H1 (cell line): ENCODE data around the gene APBA2. TPM values are rescaled to one million over a fixed set of nuclear protein-coding genes. Genes with fewer than 3 reads are reported as not detected.

Source experiments
- CTCF ChIA-PET: fragments of 300-600 bp; sonication (Branson Sonifier 250); formaldehyde crosslinking; loops from one replicate; lab custom pipeline; 2021; ENCODE audit not compliant: partially characterized antibody; lab: Charles Lee
- POLR2A ChIA-PET: fragments of 300-600 bp; sonication (Branson Sonifier 250); formaldehyde crosslinking; loops from one replicate; lab custom pipeline; 2021; ENCODE audit warnings: inconsistent platforms; ENCODE audit not compliant: partially characterized antibody; lab: Charles Lee
- DNase-seq, 2 experiments: peaks; one replicate each; pipeline versions ENCODE4 v3.0.0 to v3.0.0-alpha.2; 2010 to 2022; ENCODE audit warnings: low spot score in 2 of 2, low read depth in 1 of 2, mixed read lengths in 1 of 2
- FAIRE-seq: peaks from 2 replicates; lab custom pipeline; 2011; peaks lifted over from hg19 to GRCh38; lab: Jason Lieb, UNC
- H2AFZ ChIP-seq: 2 replicates; pipeline ENCODE4 v1.8.1; 2012; ENCODE audit warnings: low read length, inconsistent platforms
- H2AK5ac ChIP-seq: 2 replicates; pipeline ENCODE4 v1.6.1; 2013; ENCODE audit warnings: low read depth, low read length
- H2BK120ac ChIP-seq: replicated peaks from 2 replicates; pipeline ENCODE3; 2013; ENCODE audit warnings: low read depth, low read length, inconsistent platforms
- H2BK12ac ChIP-seq: 2 replicates; pipeline ENCODE4 v1.6.1; 2013; ENCODE audit warnings: low read depth, low read length
- H2BK15ac ChIP-seq: 2 replicates; pipeline ENCODE4 v1.6.1; 2013; ENCODE audit warnings: low read length
- H2BK20ac ChIP-seq: 2 replicates; pipeline ENCODE4 v1.6.1; 2013; ENCODE audit warnings: low read length
- H2BK5ac ChIP-seq: 2 replicates; pipeline ENCODE4 v1.6.1; 2013; ENCODE audit warnings: low read depth, low read length
- H3K14ac ChIP-seq: 2 replicates; pipeline ENCODE4 v1.6.1; 2013; ENCODE audit warnings: inconsistent platforms; ENCODE audit not compliant: insufficient read length
- H3K18ac ChIP-seq: 2 replicates; pipeline ENCODE4 v1.6.1; 2013; ENCODE audit warnings: low read length; ENCODE audit errors: extremely low read depth
- H3K23ac ChIP-seq: 2 replicates; pipeline ENCODE4 v1.6.1; 2013; ENCODE audit warnings: inconsistent platforms; ENCODE audit not compliant: insufficient read length
- H3K23me2 ChIP-seq: 2 replicates; pipeline ENCODE4 v1.6.1; 2013; ENCODE audit warnings: low read depth, low read length
- H3K27ac ChIP-seq: 2 replicates; pipeline ENCODE4 v1.6.1; 2011; ENCODE audit warnings: low read depth, low read length, inconsistent platforms
- H3K27me3 ChIP-seq, 4 experiments: replicated peaks in 1 of 4; 1 replicate in 1 of 4; 2 replicates in 3 of 4; pipeline versions ENCODE4 v1.6.1 to v1.8.1; 2011 to 2013; ENCODE audit warnings: low read length in 3 of 4, mild to moderate bottlenecking in 3 of 4, inconsistent platforms in 2 of 4, mixed read lengths in 2 of 4, moderate library complexity in 1 of 4; ENCODE audit not compliant: control insufficient read depth in 3 of 4, insufficient read depth in 3 of 4; ENCODE audit errors: extremely low read depth in 1 of 4
- H3K36me3 ChIP-seq, 4 experiments: 2 replicates each; pipeline versions ENCODE4 v1.6.1 to v1.8.1; 2011 to 2013; ENCODE audit warnings: mild to moderate bottlenecking in 4 of 4, low read length in 3 of 4, moderate library complexity in 2 of 4, control low read depth in 1 of 4, inconsistent platforms in 1 of 4; ENCODE audit not compliant: insufficient read depth in 4 of 4, control insufficient read depth in 2 of 4
- H3K4ac ChIP-seq: replicated peaks from 2 replicates; pipeline ENCODE3; 2013; ENCODE audit warnings: low read length, low read depth, mixed read lengths, inconsistent platforms; ENCODE audit not compliant: insufficient read length
- H3K4me1 ChIP-seq, 4 experiments: replicated peaks in 1 of 4; 1 replicate in 1 of 4; 2 replicates in 3 of 4; pipeline versions ENCODE4 v1.6.1 to v1.8.1; 2011 to 2013; ENCODE audit warnings: low read length in 3 of 4, inconsistent platforms in 2 of 4, mixed read lengths in 1 of 4; ENCODE audit not compliant: insufficient read depth in 4 of 4, control insufficient read depth in 3 of 4
- H3K4me2 ChIP-seq, 2 experiments: 2 replicates each; pipeline versions ENCODE4 v1.6.1 to v1.8.1; 2011 to 2013; ENCODE audit warnings: low read depth in 2 of 2, low read length in 2 of 2, control low read depth in 1 of 2, inconsistent platforms in 1 of 2, mild to moderate bottlenecking in 1 of 2; ENCODE audit not compliant: insufficient read depth in 1 of 2
- H3K4me3 ChIP-seq, 4 experiments: fragments of 200-600, 300-600 bp in 1 of 4; sonication (generic), shearing (Covaris generic), sonication (Bioruptor Twin) in 1 of 4; 2 replicates each; pipeline versions ENCODE4 v1.5.1 to v1.8.1; 2011 to 2016; ENCODE audit warnings: low read length in 4 of 4, low read depth in 3 of 4, control low read depth in 2 of 4, inconsistent platforms in 2 of 4, mild to moderate bottlenecking in 2 of 4, mixed read lengths in 1 of 4, moderate library complexity in 1 of 4; ENCODE audit not compliant: insufficient read depth in 2 of 4; ENCODE audit errors: extremely low read depth in 1 of 4
- H3K56ac ChIP-seq: replicated peaks from 2 replicates; pipeline ENCODE3; 2013; ENCODE audit warnings: low read depth, mild to moderate bottlenecking, mixed read lengths, low read length, inconsistent platforms; ENCODE audit not compliant: insufficient read length
- H3K79me1 ChIP-seq: 2 replicates; pipeline ENCODE4 v1.6.1; 2013; ENCODE audit warnings: low read depth, low read length, control low read depth
- H3K79me2 ChIP-seq, 2 experiments: 2 replicates each; pipeline versions ENCODE4 v1.6.1 to v1.8.1; 2012 to 2013; ENCODE audit warnings: low read length in 2 of 2, mild to moderate bottlenecking in 2 of 2, inconsistent platforms in 1 of 2; ENCODE audit not compliant: insufficient read depth in 2 of 2, control insufficient read depth in 1 of 2
- H3K9ac ChIP-seq, 4 experiments: replicated peaks in 1 of 4; 1 replicate in 1 of 4; 2 replicates in 3 of 4; pipeline versions ENCODE4 v1.6.1 to v1.8.1; 2011 to 2013; ENCODE audit warnings: low read depth in 3 of 4, low read length in 3 of 4, control low read depth in 2 of 4, mild to moderate bottlenecking in 2 of 4, moderate library complexity in 2 of 4, inconsistent platforms in 1 of 4; ENCODE audit errors: extremely low read depth in 1 of 4
- H3K9me3 ChIP-seq, 2 experiments: 2 replicates each; pipeline versions ENCODE4 v1.6.1 to v1.8.1; 2012 to 2013; ENCODE audit warnings: mild to moderate bottlenecking in 2 of 2, moderate library complexity in 2 of 2, control low read depth in 1 of 2, inconsistent platforms in 1 of 2, low read depth in 1 of 2, low read length in 1 of 2, mixed read lengths in 1 of 2; ENCODE audit not compliant: insufficient read depth in 2 of 2
- H4K20me1 ChIP-seq, 2 experiments: replicated peaks in 1 of 2; 2 replicates each; pipeline versions ENCODE3 to v1.8.1; 2011 to 2013; ENCODE audit warnings: inconsistent platforms in 2 of 2, low read length in 2 of 2, mild to moderate bottlenecking in 1 of 2; ENCODE audit not compliant: insufficient read depth in 2 of 2, control insufficient read depth in 1 of 2
- H4K5ac ChIP-seq: 2 replicates; pipeline ENCODE4 v1.6.1; 2013; ENCODE audit warnings: low read length, low read depth, mixed read lengths, inconsistent platforms; ENCODE audit not compliant: insufficient read length
- H4K8ac ChIP-seq: 2 replicates; pipeline ENCODE4 v1.8.0; 2013; ENCODE audit warnings: mild to moderate bottlenecking, moderate library complexity, low read length, inconsistent platforms; ENCODE audit not compliant: insufficient read depth; ENCODE audit errors: extremely low read depth
- H4K91ac ChIP-seq: replicated peaks from 2 replicates; pipeline ENCODE3; 2013; ENCODE audit warnings: low read length, mixed read lengths, inconsistent platforms; ENCODE audit not compliant: insufficient read length
- HDAC2 ChIP-seq, 2 experiments: fragments of 300-600 bp in 1 of 2; sonication (generic) in 1 of 2; IDR thresholded peaks; 2 replicates each; pipeline ENCODE4 v1.6.1; 2011 to 2012; ENCODE audit warnings: low read depth in 2 of 2, low read length in 2 of 2, mild to moderate bottlenecking in 2 of 2, moderate library complexity in 2 of 2, borderline replicate concordance in 1 of 2, inconsistent platforms in 1 of 2
- KDM1A ChIP-seq: fragments of 200-600, 300-600 bp; sonication (generic); IDR thresholded peaks from 2 replicates; pipeline ENCODE4 v1.7.1; 2016; ENCODE audit warnings: mild to moderate bottlenecking, low read length, borderline replicate concordance
- NANOG ChIP-seq: IDR thresholded peaks from 2 replicates; pipeline ENCODE4 v1.6.1; 2011; ENCODE audit warnings: low read length, low read depth, mild to moderate bottlenecking, inconsistent platforms; ENCODE audit not compliant: insufficient read depth, poor library complexity, severe bottlenecking
- POU5F1 ChIP-seq: IDR thresholded peaks from 2 replicates; pipeline ENCODE4 v1.6.1; 2011; ENCODE audit warnings: low read depth, mild to moderate bottlenecking, low read length, moderate library complexity
- SIN3A ChIP-seq, 2 experiments: IDR thresholded peaks in 1 of 2; conservative IDR thresholded peaks in 1 of 2; 2 replicates each; pipeline ENCODE4 v1.6.1; 2011 to 2012; ENCODE audit warnings: low read length in 2 of 2, improper control_type of control experiment in 1 of 2, low read depth in 1 of 2, mild to moderate bottlenecking in 1 of 2
- TAF7 ChIP-seq: optimal IDR thresholded peaks from 2 replicates; pipeline ENCODE3; 2011; ENCODE audit warnings: low read depth, mild to moderate bottlenecking, inconsistent platforms, low read length, moderate library complexity, borderline replicate concordance
- WGBS, 2 experiments: shearing (Covaris generic) in 1 of 2; methylation state at CpG; one replicate each; pipeline versions ENCODE4 v1.1.6 to v1.1.7; 2013 to 2015; ENCODE audit warnings: low lambda C conversion rate in 2 of 2, mixed read lengths in 2 of 2, inconsistent platforms in 1 of 2, low coverage in 1 of 2, missing lambda C conversion rate in 1 of 2; ENCODE audit not compliant: insufficient replicate concordance in 2 of 2, insufficient coverage in 1 of 2, insufficient read length in 1 of 2; ENCODE audit errors: extremely low coverage in 1 of 2, missing lambda C conversion rate in 1 of 2; 5-methylcytosine and 5-hydroxymethylcytosine counted together
- polyA plus RNA-seq, 7 experiments: library from polyadenylated mRNA; depleted of rRNA in 3 of 7; stranded (reverse) in 5 of 7; unstranded in 2 of 7; fragments of >200 nt in 5 of 7; fragments of 200-250 nt in 2 of 7; gene quantifications; 1 replicate in 5 of 7; 2 replicates in 1 of 7; 4 replicates in 1 of 7; pipeline versions ENCODE4 v1.2.1 to v1.2.3, GENCODE V29; 2011 to 2013; ENCODE audit warnings: missing spikeins in 2 of 7, mixed read lengths in 2 of 7
- total RNA-seq: library from RNA; stranded (reverse); fragmentation: NEBNext Ultra II Directional; extraction: Animal tissue kit (Norgen Biotek cat#: 25700); gene quantifications from 2 replicates; pipeline ENCODE4 v1.2.1, GENCODE V29; 2021
- TF ChIP-seq, protein P1 (sequence below): IDR thresholded peaks from 2 replicates; pipeline ENCODE4 v1.6.1; 2011; ENCODE audit warnings: low read length, improper control_type of control experiment
- TF ChIP-seq, protein P2 (sequence below): IDR thresholded peaks from 2 replicates; pipeline ENCODE4 v1.6.1; 2012; ENCODE audit warnings: inconsistent platforms
- TF ChIP-seq, protein P3 (sequence below): IDR thresholded peaks from 2 replicates; pipeline ENCODE4 v1.6.1; 2012; ENCODE audit warnings: low read length, inconsistent platforms

APBA2 gene
- total and polyA plus RNA-seq, 2 of the 8 experiments (the other 6 are each of a cell fraction or from before 2014, with no cell fraction given) = 15.5 to 19.0 TPM

DNA sequence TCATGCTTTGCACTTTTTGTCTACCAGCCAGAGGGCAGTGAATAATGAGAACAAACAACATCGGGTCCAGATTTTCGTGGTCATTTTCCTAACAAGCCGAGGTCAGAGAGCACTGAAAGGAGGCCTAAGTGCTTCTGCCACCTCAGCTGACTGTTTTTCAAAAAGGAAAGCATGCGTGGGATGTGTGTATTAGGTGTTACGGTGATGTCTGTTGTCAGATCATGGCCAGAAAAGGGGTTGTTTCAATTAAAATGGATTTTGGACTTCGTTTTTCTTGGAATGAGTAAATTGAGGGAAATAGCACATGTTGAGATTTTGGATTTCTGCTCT lies 99.5 kb downstream of the APBA2 start:
- Histone ChIP-seq H2BK5ac (peak overlapping the region; percentile 49; the same call in 1 of the 2 replicates), H3K27ac (no peak overlapping the region; the same call in 1 of the 2 replicates)
- TF ChIP-seq, protein P1, sequence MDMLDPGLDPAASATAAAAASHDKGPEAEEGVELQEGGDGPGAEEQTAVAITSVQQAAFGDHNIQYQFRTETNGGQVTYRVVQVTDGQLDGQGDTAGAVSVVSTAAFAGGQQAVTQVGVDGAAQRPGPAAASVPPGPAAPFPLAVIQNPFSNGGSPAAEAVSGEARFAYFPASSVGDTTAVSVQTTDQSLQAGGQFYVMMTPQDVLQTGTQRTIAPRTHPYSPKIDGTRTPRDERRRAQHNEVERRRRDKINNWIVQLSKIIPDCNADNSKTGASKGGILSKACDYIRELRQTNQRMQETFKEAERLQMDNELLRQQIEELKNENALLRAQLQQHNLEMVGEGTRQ = no peak
- no peak for TF ChIP-seq TAF7
- no peak for TF ChIP-seq SIN3A (conservative IDR thresholded peaks at IDR 0.05 in 1 of 2, IDR thresholded peaks at IDR 0.05 in 1 of 2; ENCODE audit: low read depth in 1 of 2, low read length in 2 of 2)
- no peak for TF ChIP-seq HDAC2 (IDR thresholded peaks at IDR 0.05; ENCODE audit: borderline replicate concordance in 1 of 2, low read depth in 2 of 2, low read length in 2 of 2)
- TF ChIP-seq, protein P2, sequence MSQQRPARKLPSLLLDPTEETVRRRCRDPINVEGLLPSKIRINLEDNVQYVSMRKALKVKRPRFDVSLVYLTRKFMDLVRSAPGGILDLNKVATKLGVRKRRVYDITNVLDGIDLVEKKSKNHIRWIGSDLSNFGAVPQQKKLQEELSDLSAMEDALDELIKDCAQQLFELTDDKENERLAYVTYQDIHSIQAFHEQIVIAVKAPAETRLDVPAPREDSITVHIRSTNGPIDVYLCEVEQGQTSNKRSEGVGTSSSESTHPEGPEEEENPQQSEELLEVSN = no peak
- TF ChIP-seq NANOG = no peak
- TF ChIP-seq POU5F1 = no peak
- TF ChIP-seq KDM1A = no peak
- TF ChIP-seq, protein P3, sequence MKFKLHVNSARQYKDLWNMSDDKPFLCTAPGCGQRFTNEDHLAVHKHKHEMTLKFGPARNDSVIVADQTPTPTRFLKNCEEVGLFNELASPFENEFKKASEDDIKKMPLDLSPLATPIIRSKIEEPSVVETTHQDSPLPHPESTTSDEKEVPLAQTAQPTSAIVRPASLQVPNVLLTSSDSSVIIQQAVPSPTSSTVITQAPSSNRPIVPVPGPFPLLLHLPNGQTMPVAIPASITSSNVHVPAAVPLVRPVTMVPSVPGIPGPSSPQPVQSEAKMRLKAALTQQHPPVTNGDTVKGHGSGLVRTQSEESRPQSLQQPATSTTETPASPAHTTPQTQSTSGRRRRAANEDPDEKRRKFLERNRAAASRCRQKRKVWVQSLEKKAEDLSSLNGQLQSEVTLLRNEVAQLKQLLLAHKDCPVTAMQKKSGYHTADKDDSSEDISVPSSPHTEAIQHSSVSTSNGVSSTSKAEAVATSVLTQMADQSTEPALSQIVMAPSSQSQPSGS = no peak

More for the DNA sequence above, 99.5 kb downstream of the APBA2 start:
- no peak overlapping the region for H3K23ac ChIP-seq
- no peak overlapping the region for H2BK15ac ChIP-seq
- no peak overlapping the region for H2BK12ac ChIP-seq
- H4K5ac ChIP-seq = no peak overlapping the region
- H3K4me2 ChIP-seq = no peak overlapping the region
- no peaks in the 10 kb centered on the region for H3K79me2 ChIP-seq
- H3K23me2 ChIP-seq = no peaks in the 10 kb centered on the region
- H4K8ac ChIP-seq = no peak overlapping the region
- no peak overlapping the region for H2BK20ac ChIP-seq
- no peak overlapping the region for H2AK5ac ChIP-seq
- no peak overlapping the region for H3K4me3 ChIP-seq
- WGBS, 2 experiments = 85% methylated on average over 6 of the region's 6 CpGs; no CpG with 5 or more reads in 1 of the 2 experiments
- no peak overlapping the region for H3K9ac ChIP-seq
- peaks cover 0 to 3% of the 10 kb centered on the region in 2 experiments for H4K20me1 ChIP-seq
- no peaks in the 10 kb centered on the region for H3K79me1 ChIP-seq
- no peak for FAIRE-seq
- H3K36me3 ChIP-seq = no peaks in the 10 kb centered on the region
- H3K9me3 ChIP-seq = no peaks in the 10 kb centered on the region
- no peak overlapping the region for H3K18ac ChIP-seq
- H3K4me1 ChIP-seq = peaks cover 2 to 6% (median 5%) of the 10 kb centered on the region in 4 experiments; a peak in 6 of 7 replicates
- H3K56ac ChIP-seq = no peak overlapping the region
- no peaks in the 10 kb centered on the region; a peak in 1 of 7 replicates for H3K27me3 ChIP-seq
- H2BK120ac ChIP-seq = no peak overlapping the region
- CTCF ChIA-PET = interaction anchor here (0.9 to 6.0 kb wide), 13 partner anchors 10 to 119 kb away, joined by 3 to 46 read pairs (median 8); no protein-coding TSS in a partner anchor
- H3K14ac ChIP-seq = no peak overlapping the region
- POLR2A ChIA-PET = interaction anchor here (0.6 kb wide), 1 partner anchor 473 kb away, joined by 3 read pairs; no protein-coding TSS in a partner anchor
- no peak for DNase-seq
- no peak overlapping the region for H2AFZ ChIP-seq
- H3K4ac ChIP-seq = no peak overlapping the region
- H4K91ac ChIP-seq = no peak overlapping the region
